Keratinocyte (primary cell): ENCODE results near the gene PPP1R3D.

ENCODE experiments used
- EZH2 ChIP-seq: IDR thresholded peaks from one replicate; pipeline ENCODE4 v1.6.1; 2012; ENCODE audit warnings: inconsistent platforms, mild to moderate bottlenecking, low read length, moderate library complexity
- TF ChIP-seq, protein P1 (sequence below), 3 experiments: IDR thresholded peaks in 1 of 3; conservative IDR thresholded peaks in 1 of 3; optimal IDR thresholded peaks in 1 of 3; 2 replicates in 2 of 3; 3 replicates in 1 of 3; pipeline versions ENCODE3 to v1.5.1; 2011; ENCODE audit warnings: low read length in 3 of 3, mild to moderate bottlenecking in 3 of 3, moderate library complexity in 2 of 3, control low read depth in 1 of 3, inconsistent platforms in 1 of 3; ENCODE audit not compliant: insufficient read depth in 2 of 3; ENCODE audit errors: extremely low read depth in 1 of 3

GRCh38 chr20:59939052-59939878 lies 840 bp downstream of the PPP1R3D start:
- TF ChIP-seq, protein P1, sequence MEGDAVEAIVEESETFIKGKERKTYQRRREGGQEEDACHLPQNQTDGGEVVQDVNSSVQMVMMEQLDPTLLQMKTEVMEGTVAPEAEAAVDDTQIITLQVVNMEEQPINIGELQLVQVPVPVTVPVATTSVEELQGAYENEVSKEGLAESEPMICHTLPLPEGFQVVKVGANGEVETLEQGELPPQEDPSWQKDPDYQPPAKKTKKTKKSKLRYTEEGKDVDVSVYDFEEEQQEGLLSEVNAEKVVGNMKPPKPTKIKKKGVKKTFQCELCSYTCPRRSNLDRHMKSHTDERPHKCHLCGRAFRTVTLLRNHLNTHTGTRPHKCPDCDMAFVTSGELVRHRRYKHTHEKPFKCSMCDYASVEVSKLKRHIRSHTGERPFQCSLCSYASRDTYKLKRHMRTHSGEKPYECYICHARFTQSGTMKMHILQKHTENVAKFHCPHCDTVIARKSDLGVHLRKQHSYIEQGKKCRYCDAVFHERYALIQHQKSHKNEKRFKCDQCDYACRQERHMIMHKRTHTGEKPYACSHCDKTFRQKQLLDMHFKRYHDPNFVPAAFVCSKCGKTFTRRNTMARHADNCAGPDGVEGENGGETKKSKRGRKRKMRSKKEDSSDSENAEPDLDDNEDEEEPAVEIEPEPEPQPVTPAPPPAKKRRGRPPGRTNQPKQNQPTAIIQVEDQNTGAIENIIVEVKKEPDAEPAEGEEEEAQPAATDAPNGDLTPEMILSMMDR (optimal IDR thresholded peaks at IDR 0.05 in 1 of 3, IDR thresholded peaks at IDR 0.05 in 1 of 3, conservative IDR thresholded peaks at IDR 0.05 in 1 of 3; ENCODE audit: extremely low read depth in 1 of 3, insufficient read depth in 2 of 3, low read length in 3 of 3) = no peak
- no peak for TF ChIP-seq EZH2
